HG03280 (cell line): Measurements from ENCODE around the gene C2CD3.
A peak's percentile ranks its signal among the peaks of the same experiment; 100 is the strongest.

Experiments used
- ATAC-seq: cut with Tn5 transposase; IDR thresholded peaks from one replicate; pipeline ENCODE4 v1.9.1; 2021; ENCODE audit warnings: mild to moderate bottlenecking, moderate library complexity; ENCODE audit not compliant: unreplicated experiment

C2CD3 gene

DNA sequence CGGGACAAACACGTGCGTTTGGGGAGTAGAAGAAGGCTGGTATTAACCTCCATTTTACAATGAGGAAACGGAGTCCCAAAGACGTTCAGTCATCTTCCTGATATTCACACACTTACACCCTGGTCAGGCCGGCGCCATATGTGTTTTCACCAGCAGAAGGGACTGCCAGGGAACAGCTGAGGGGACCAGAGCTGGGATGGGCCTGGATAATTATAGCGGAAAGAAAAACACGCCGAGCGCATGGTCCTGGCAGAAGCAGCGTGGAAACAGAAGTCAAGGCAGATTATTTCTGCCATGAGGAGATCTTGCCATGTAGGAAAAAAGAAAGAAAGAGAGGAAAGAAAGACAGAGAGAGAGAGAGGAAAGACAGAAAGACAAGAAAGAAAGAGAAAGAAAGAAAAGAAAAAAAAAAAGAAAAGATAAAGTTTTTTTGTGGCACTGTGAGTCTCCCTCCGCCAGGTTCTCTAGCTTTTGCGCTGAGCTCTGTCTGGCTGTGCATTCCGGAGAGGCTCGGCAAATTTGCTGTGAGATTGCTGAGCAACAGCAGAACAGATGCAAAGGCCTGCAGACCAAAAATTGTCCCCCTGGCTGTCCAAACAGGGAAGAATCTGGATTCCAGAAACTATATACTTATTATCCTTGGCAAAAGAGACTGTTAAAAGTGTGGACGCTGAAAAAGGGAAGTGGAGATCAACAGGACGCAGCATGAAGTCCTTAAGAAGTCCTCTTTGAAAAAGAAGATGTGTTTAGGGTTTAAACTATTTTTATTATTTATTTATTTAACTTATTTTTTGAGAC, 186.9 kb downstream of the C2CD3 start:
- ATAC-seq, result no peak

DNA sequence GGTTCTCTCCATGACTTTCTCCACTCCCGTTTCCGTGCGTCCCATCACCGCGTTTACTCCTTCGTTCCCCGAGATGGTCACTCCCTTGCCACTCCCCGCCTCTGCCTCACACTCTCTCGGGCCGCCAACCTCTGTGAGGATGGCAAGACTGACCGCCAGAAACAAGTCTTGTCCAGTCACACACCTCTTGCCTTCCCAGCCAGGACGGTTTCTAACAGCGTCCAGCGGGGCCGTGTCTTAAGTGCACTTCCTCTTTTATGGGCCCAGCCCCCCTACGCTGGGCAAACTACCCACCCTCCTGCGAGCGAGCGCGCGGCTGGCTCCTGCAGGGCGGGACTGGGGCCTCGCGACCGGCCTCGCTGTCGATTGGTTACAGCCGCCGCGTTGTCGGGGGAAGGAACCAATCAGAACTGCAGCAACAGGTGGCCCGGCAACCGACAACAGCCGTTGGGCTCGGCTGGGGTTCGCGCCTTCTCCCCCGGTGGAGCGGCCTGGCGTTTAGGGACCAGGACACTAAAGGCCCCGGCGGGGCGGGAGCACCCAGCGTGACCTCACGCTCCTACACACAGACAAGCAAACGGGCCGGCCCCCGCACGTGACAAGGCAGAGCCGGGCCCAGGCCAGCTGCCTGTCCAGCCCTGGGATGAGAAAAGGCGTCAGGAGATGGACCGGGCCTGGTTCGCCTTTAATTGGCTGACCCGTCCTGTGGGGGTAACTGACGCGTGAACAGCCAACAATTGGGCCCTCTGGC, 187.6 kb downstream of the C2CD3 start:
- ATAC-seq, result peak; percentile 72

DNA sequence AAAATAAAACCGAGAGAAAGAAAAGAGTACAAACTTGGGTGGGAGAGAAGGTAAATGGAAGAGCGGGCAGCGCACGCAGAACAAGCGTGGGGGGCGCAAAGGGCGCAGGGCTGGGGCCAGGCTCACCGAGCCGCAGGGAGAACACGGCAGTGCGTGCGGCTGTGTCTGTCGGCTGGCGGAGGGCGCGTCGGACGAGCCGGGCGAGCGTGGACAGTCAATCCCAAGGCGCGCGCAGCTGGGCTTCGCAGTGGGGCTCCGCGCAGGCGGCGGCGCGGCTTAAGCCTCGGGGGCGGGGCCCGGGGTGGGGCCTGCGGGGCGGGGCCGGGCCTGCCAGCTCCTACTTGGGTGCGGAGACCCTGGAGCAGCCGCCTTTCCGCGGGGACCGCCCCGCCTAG, 188.2 kb downstream of the C2CD3 start, which contains the start of gene UCP2:
Gene UCP2 (minus strand): TSS at position 249 of the 395 bp plus-strand sequence. CDS start 4,465 bp downstream, outside the sequence.
- ATAC-seq, result peak; percentile 51

DNA sequence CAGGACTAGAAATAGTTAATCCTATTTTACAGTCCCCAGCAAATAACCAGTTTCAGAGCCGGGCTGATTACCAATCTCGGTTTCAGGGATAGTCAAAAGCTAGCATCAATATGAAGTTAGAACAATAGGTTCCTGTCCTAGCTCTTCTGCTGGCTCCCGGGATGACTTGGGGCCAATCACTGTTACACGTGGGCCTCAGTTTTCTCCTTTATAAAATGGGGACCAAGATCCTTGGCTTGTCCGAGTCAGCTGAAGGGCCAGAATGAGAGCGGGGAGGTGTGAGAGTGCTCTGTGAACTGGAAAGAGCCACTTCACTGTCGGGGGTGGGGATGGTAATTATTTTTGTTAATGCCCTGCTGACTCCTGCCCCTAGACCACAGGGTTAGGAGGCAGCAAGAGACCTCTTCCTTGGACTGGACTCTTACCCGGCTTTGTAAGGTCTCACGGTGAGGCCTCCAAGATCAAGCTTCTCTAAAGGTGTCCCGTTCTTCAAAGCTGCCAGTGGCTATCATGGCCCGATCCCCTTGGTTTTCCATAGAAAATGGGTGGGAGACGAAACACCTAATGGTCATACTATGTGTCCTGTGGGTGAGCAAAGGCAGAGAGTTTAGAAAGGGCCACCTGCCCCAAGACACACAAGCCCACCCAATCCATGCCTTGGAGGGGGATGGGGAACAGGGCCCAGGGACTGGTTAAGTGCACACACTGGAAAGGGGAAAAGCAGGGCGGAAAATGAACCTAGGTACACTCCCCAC, 189.6 kb downstream of the C2CD3 start:
- ATAC-seq, result no peak

GRCh38 chr11:73980001-73980961, 190.5 kb downstream of the C2CD3 start:
- ATAC-seq, result peak; percentile 32

DNA sequence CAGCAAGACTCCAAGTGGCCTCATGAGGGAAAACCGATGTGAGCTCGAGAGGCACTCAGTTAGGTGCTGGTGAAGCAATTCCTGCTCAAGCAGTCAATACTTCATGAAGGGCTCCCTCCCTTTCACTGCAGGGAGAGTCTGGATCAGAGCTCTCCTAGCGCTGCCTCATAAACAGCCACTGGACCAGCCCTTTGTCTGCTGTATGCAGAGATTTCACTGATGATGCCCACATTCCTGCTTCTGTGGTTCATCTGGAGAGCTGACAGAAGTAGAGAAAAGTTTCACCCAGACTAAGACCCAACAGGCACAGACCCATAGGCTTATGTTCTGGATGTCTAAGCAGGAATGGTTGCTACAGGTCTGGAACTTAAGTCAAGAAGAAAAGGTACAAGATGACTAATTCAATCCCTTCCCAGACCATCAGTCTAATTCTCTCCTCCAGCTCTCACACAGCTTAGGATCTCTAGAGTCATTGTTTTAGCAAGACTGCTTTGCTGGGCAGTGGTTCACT, 192.2 kb downstream of the C2CD3 start:
- no peak for ATAC-seq

DNA sequence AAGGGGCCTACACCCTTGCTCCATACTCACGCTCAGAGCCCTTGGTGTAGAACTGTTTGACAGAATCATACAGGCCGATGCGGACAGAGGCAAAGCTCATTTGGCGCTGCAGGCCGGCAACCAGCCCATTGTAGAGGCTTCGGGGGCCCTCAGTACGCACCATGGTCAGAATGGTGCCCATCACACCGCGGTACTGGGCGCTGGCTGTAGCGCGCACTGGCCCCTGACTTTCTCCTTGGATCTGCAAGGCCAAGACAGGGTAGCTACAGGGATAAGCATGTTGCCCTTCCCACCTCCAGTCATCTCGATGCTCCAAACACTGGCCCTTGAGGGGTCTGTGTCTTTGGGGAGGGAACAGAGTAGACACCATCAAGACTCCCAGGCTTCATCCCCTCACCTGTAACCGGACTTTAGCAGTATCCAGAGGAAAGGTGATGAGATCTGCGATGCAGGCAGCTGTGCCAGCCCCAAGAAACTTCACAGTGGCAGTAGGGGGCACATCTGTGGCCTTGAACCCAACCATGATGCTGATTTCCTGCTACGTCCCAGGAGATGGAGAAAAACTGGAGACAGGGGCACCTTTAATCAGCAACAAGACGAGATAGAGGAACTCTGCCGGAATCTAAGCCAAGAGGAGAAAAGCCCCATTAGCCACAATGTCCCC, 192.8 kb downstream of the C2CD3 start:
- no peak for ATAC-seq

GRCh38 chr11:73976451-73977151, 194.2 kb downstream of the C2CD3 start:
- no peak for ATAC-seq

GRCh38 chr11:73975479-73975757, 195.4 kb downstream of the C2CD3 start:
- no peak for ATAC-seq

DNA sequence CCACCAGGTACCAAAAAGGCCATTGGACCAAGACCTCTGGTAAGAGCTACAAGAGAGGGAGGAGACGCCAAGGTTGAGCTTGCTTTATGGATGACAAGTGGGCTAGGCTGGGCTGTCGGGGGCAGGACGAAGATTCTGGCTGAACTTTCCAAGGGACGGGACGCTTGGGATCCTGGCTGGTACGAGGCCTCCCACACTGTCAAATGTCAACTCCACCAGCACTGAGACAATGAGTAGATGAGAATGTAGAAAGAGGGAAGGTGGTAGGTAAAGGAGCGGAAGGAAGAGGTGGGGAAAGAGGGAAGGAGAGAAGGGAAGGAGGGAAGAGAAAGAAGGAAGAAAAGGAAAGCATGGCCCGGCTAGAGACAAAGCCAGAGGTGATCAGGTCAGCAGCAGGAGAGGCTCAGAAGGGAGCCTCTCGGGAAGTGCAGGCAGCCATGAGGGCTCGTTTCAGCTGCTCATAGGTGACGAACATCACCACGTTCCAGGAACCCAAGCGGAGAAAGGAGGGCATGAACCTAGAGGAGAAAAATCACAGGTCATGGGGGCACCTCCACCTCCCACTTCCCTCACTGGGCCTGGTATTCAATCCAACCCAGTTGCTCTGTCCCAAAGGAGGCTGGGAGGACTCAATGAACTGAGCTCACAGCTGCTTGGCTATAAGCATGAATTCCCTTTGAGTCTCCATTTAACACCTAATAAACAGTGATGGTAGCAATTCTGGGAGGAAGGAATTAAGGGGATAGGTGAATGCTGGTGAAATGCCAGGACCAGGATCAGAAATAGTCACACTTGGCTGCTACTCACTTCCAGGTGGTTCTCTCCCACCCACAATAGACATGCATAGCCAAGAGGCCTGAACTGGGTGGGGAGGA, 196.0 kb downstream of the C2CD3 start:
- no peak for ATAC-seq

DNA sequence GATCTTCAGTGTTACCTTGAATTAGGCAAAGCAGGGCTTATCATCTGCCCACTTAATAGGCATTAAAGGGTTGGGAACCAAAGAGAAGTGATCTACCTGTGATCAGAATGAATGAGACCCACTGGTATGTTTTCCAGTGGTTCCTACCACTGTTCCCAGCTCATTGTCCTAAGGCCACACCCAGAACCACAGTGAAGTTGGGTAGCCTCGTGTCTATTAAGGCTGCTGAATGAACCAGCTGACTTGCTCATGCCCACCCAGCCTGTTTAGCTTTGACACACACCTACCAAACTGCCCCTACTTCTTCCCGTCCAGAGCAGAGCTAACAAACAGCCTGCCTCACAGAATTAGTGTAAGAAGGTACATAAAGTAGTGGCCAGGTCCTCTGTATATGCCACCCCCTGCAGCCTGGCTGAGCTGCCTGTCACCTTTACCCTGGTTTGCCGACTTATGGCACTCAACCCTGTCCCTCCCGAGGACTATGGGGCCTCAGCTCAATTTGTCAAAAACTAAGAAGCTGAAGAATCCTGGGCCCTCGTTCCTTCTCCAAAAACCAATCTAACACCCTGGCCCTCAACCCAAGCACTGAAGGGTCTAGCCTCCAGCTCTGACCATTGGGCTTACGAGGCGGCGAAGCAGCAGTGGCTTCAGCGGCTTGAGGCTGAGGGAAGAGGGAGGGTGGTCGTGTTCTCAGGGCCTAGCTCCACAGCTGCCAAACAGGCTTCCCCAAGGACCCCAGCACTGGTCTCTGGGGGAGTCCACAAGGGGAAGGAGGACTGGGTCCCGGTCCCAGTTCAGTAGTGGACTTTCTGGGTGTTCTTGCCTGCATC, 198.0 kb downstream of the C2CD3 start:
- no peak for ATAC-seq

DNA sequence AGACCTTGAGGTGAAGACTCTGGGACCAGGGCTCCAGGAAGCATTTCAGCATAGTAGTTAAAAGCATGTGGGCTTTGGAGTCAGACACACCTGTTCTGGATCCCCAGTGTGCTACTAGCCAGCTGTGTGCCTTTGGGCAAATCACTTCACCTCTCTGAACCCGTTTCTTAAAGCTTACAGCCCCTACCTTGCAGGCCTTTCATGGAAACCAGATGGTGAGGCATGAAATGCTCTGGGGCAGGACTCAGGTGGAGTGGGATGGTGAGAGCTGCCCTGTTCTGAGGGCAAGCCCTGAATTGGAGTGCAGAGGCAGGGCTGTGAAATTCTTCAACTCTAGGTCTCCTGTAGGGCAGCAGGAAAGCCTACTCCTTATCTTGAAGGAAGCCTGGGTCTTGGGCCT, 198.6 kb downstream of the C2CD3 start:
- no peak for ATAC-seq

DNA sequence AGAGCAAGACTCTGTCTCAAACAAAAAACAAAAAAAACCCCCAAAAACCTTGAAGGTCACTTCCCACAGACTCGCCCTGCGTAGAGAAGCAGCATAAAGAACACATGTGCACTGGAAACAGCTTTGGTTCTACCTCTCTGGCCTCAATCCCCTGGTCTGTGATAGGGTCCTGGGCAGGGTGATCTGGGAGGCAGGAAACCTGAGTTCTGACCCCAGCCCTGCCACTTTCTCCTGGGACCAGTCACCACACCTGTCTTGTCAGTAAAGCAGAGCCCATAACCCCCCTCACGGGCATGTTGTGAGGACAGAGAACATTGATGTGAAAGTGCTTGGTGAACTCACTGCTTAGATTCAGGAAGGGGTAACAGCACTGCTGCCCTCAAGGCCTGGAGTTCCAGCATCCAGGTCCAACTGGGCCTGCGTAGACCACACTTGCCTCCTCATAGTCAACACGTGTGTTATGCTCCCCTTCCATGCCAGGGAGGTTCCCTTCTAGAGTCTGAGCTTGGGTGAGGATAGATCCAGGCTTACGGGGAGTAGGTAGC, 199.6 kb downstream of the C2CD3 start:
- no peak for ATAC-seq

DNA sequence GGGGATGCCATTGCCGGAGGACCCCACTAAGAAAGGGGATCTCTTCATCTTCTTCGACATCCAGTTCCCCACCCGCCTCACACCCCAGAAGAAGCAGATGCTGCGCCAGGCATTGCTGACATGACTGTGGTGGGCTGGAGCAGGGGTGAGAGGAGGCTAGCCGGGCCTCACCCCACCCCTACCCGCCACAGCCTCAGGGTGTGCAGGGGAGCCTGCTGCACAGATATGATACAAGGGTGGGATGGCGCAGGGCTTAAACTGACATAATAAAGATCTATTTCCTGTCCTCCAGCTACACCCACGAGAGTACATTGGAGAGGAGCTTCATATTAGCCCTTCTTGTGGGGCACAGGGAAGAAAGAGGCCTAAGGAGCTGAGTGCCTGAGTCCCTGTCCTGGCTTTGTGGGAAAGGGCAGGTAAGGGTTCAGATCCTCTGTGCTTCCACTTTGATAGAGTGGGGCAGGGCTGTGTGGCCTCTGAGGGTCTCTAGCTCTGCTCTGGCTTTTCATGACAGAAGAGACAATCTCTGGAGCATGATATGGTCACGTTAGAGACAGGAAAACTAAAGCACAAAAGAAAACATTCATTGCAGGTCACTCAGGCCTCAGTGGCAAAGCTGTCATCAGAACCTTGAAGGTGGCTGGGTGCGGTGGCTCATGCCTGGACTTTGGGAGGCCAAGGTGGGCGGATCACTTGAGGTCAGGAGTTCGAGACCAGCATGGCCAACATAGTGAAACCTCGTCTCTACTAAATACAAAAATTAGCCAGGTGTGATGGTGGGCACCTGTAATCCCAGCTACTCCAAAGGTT, 200.6 kb downstream of the C2CD3 start:
- ATAC-seq, result no peak

- no peak for ATAC-seq
Observed at GRCh38 chr11:73969091-73969490, 201.7 kb downstream of the C2CD3 start.

DNA sequence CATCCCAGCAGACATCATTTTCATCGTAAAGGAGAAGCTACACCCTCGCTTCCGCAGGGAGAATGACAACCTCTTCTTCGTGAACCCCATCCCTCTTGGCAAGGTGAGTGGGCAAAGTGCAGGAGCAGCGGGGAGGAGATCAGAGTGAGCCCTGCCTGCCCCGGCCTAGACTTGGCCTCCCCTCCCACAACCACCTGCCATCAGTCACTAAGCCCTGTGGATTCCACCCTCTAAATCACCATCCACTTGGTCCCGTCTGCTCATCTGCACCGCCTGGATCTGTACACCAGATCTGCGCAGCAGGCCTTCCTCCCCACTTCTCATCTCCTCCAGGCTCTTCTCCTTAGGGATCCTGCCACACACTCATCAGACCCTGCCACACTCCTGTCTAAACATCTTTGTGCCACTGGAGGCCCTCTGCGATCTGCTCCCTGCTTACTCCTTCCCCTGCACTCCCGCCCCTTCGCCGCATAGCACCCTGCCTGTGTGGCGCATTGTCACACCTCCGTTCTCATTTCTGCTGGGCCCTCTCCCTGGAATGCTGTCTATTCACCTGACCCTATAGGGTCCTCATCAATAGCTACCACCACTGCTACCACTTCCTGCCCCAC, 202.3 kb downstream of the C2CD3 start:
- ATAC-seq, result no peak
